ENCODE data around the gene NTRK2.

The NTRK2 gene

DNA sequence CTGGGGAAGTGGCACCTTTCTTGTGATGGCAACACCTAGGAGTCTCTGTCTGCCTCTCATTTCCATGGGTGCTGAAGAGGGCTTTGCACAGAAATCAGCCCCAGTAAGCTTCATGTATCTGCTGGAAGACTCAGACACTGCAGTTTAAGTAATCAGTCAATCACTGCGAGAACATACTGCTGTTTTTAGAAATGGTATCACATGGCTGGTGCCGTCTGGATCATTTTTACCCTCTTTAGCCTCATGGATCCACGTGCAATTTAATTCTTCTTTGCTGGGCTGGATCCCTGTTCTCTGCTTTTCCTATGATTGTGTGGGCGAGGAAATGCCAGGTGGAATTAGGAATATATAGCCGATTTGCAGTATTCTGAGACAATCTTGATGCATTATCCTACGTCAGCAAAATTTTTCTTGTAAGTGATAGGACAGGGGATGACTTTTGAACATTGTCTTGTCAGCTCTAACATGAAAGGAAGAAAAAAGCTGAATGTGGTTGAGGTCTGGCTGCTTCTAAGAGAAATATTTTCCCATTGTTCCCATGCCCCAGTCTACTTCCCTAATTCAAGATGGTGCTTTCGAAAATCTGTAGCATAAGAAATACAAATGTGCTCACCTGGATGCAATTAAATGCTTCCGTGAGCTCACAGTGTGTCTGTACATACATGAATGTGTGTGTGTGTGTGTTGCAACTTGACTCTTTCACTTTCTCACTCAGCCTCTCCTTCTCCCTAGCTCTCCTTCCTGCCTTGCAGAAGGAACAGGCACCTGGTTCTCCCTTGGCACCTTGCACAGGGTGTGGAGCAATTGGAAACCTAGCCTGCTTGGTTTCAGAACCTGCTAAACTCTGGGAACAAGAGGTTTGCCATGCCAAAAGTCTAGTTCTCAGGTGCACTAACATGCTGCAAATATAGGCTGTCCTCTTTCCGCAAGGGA lies 281.6 kb downstream of the NTRK2 start:
- TF ChIP-seq, protein P1, sequence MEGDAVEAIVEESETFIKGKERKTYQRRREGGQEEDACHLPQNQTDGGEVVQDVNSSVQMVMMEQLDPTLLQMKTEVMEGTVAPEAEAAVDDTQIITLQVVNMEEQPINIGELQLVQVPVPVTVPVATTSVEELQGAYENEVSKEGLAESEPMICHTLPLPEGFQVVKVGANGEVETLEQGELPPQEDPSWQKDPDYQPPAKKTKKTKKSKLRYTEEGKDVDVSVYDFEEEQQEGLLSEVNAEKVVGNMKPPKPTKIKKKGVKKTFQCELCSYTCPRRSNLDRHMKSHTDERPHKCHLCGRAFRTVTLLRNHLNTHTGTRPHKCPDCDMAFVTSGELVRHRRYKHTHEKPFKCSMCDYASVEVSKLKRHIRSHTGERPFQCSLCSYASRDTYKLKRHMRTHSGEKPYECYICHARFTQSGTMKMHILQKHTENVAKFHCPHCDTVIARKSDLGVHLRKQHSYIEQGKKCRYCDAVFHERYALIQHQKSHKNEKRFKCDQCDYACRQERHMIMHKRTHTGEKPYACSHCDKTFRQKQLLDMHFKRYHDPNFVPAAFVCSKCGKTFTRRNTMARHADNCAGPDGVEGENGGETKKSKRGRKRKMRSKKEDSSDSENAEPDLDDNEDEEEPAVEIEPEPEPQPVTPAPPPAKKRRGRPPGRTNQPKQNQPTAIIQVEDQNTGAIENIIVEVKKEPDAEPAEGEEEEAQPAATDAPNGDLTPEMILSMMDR (IDR thresholded peaks at IDR 0.05; ENCODE audit: extremely low read depth, missing control alignments), result no peak
- no peak for DNase-seq (ENCODE audit: low spot score)

DNA sequence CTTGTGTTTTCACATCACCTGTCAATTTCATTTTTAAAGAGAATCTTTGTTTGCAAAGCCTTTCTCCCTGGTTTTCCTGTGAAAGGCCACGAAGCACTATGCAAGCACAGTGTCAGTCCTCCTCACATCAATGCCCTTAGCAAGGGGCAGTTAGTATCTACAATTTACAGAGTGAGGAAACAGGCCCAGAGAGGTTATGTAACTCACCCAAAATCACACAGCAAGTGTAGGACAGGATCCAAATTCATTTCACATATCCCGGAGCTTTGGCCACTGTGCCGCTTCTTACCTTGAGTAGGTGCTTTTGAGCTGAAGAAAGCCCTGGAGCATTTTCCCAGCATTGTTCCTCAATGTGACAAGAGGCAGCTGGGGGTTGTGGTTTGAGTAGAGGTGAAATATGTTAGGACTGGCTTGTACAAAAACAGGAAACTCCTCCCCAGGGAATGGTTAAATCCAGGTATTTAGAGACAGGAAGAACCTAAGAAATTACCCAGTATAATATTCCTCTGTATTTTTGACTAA lies 283.8 kb downstream of the NTRK2 start:
- TF ChIP-seq, protein P1 (IDR thresholded peaks at IDR 0.05; ENCODE audit: extremely low read depth, missing control alignments), result no peak
- DNase-seq (ENCODE audit: low spot score), result no peak

DNA sequence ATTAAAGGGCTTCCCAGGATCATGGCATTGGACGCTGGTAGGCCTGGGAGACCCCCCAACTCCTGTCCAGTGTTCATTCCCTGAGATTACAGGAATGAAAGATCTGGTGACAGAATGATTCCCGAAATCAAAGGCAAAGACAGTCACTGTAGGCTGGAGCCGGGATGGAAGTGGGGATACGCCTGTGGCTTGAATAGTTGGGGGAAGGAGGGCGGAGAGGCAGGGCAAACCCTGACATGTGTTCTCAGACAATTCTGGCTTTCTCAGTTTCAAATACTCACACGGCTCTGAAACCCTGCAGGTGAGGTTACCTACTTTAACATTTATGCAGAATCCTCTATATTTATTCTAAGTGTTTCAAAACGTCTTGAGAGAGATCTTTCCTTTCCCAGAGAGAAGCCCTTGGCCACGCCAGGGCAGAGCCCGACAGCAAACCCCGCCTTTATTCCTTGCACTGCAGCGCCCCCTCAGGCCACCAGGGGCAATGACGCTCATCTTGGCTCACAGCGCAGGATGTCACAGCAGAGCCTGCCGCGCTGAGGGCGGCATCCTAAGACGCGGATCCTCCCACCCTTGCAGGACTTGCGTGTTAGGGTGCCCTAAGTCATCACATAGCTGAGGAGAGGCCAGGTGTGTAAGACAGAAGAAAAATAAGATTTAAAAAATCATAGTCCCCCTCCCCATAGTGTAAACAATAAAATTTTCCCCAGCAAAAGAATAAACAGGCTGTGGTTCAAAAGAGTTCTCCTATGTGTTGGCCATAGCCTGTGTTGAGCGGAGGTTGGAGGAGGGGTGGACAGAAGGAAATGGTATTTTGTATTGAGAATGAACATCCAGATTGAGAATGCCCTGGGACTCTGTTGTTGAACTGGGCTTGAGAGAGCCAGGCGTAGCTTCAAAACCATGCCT lies 284.5 kb downstream of the NTRK2 start:
- TF ChIP-seq, protein P1 (IDR thresholded peaks at IDR 0.05; ENCODE audit: extremely low read depth, missing control alignments), result peak; percentile 86
- DNase-seq (ENCODE audit: low spot score), result peak; percentile 80

DNA sequence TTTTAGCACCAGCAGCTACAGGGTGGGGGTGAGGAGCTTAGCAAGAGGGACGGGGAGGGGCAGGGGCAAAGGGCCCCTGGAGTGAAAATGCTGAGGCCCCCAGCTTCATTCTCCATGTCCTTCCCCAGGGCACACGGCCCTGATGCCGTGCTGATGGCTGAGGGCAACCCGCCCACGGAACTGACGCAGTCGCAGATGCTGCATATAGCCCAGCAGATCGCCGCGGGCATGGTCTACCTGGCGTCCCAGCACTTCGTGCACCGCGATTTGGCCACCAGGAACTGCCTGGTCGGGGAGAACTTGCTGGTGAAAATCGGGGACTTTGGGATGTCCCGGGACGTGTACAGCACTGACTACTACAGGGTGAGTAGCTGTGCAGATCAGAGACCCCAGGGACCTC lies 285.6 kb downstream of the NTRK2 start:
- no peak for DNase-seq (ENCODE audit: low spot score)
- TF ChIP-seq, protein P1 (IDR thresholded peaks at IDR 0.05; ENCODE audit: extremely low read depth, missing control alignments), result no peak

DNA sequence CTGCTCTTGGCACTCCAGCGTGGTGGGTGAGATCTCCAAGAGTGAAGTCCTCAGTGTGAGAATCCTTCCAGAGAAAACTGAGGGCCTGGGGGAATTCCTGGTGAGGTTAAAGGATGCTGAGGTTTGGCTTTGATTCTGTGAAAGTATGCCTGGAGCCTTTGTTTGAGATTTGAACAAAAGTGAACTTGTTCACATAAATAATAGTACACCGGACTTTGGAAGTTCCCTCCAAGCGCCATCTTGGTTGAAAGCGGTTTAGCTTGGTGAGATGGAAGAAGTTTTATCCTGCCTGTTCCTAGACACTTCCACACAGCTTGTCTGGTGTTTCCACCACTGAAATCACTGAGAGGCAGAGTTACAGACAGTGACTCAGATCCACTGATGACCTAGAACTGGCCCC lies 286.4 kb downstream of the NTRK2 start:
- DNase-seq (ENCODE audit: low spot score), result no peak
- TF ChIP-seq, protein P1 (IDR thresholded peaks at IDR 0.05; ENCODE audit: extremely low read depth, missing control alignments), result no peak

DNA sequence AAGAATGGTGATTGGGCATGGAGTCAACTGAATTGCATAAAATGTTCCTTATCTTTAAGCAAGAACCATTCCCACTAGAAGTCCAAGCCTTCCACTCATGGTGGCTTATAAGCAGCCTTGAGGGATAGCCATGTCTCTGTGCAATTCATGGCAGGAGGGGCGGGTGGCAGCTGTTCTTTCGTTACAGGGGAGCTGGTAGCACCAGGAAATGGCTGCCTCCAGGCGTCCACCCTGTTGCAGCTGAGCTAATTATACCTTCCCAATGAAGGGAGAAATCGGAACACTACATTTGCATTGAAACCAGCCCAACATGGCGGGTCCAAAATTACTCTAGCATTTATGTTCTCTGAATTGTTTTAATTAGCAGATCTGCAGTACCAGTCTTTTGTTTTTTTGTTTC lies 289.8 kb downstream of the NTRK2 start:
- TF ChIP-seq, protein P1 (IDR thresholded peaks at IDR 0.05; ENCODE audit: extremely low read depth, missing control alignments), result no peak
- no peak for DNase-seq (ENCODE audit: low spot score)

Data from GM20000 (cell line).